Activated CD8-positive, alpha-beta T cell treated with anti-CD3 and anti-CD28 coated beads for 36 hours (primary cell): ENCODE results near the gene OR3A3. TPM values are rescaled to one million over a fixed set of nuclear protein-coding genes. Genes with fewer than 3 reads are reported as not detected.
"Not testable (repeated sequence)": the region's sequence is repeated elsewhere in the genome, so short reads cannot be mapped to it uniquely, and the experiment has no call there.

Experiments used
- ATAC-seq: fragments of 200-7000 bp; cut with Tn5 transposase; one replicate; pipeline ENCODE4 v1.10.0; 2021; ENCODE audit warnings: mild to moderate bottlenecking, moderate library complexity
- CTCF ChIA-PET: fragments of 350-600 bp; sonication (Branson Sonifier 250); formaldehyde crosslinking; loops from one replicate; lab custom pipeline; 2021; ENCODE audit warnings: antibody characterized with exemption; lab: Charles Lee
- POLR2A ChIA-PET: fragments of 350-600 bp; sonication (Branson Sonifier 250); formaldehyde crosslinking; loops from one replicate; lab custom pipeline; 2021; ENCODE audit warnings: antibody characterized with exemption; lab: Charles Lee
- DNase-seq: peaks from one replicate; pipeline ENCODE4 v3.0.0-alpha.2; 2020
- H3K27ac Mint-ChIP-seq: one replicate; pipeline ENCODE4 v1.8.0; 2021; ENCODE audit warnings: mild to moderate bottlenecking, mixed read lengths
- H3K27me3 Mint-ChIP-seq: one replicate; pipeline ENCODE4 v1.8.0; 2021; ENCODE audit warnings: mixed read lengths
- H3K36me3 Mint-ChIP-seq: one replicate; pipeline ENCODE4 v1.8.0; 2021; ENCODE audit warnings: low read depth, mixed read lengths
- H3K4me1 Mint-ChIP-seq: one replicate; pipeline ENCODE4 v1.8.0; 2021; ENCODE audit warnings: low read depth, mixed read lengths
- H3K4me3 Mint-ChIP-seq: one replicate; pipeline ENCODE4 v1.8.0; 2021; ENCODE audit warnings: mild to moderate bottlenecking, moderate library complexity, mixed read lengths
- H3K9me3 Mint-ChIP-seq: one replicate; pipeline ENCODE4 v1.8.0; 2021; ENCODE audit warnings: mixed read lengths
- intact Hi-C: fragments of 100-400 bp; cut with micrococcal nuclease; formaldehyde crosslinking; loops from one replicate; pipeline ENCODE4 v1.10.0; 2022
- total RNA-seq, 2 experiments: library from RNA; stranded (reverse); gene quantifications; one replicate each; pipeline ENCODE4 v1.2.3, GENCODE V29; 2021
- TF ChIP-seq, protein P1 (sequence below): fragments of 200-600 bp; IDR thresholded peaks from one replicate; pipeline ENCODE4 v1.8.0; 2022; ENCODE audit warnings: antibody characterized with exemption, mild to moderate bottlenecking

The OR3A3 gene
- total RNA-seq, 2 experiments from 2014 or later, result not detected

DNA sequence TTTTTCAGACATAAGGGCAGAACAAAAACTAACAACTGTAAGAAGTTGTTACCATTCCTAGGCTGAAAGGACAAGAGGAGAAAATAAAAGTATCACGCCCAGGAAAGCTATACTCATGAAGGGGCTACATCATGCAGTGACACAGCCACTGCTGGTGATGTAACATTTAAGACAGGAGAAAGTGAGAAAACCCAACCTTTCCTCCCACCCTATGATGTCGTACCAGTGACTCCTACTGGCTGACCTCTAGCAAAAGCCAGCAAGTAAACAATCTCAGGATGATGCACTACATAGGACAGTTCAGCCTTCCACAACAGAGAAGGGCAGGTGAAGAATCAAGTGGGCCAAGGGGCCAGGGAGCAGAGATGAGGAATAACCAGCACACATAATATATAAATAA, 36.5 kb downstream of the OR3A3 start:
- TF ChIP-seq, protein P1, sequence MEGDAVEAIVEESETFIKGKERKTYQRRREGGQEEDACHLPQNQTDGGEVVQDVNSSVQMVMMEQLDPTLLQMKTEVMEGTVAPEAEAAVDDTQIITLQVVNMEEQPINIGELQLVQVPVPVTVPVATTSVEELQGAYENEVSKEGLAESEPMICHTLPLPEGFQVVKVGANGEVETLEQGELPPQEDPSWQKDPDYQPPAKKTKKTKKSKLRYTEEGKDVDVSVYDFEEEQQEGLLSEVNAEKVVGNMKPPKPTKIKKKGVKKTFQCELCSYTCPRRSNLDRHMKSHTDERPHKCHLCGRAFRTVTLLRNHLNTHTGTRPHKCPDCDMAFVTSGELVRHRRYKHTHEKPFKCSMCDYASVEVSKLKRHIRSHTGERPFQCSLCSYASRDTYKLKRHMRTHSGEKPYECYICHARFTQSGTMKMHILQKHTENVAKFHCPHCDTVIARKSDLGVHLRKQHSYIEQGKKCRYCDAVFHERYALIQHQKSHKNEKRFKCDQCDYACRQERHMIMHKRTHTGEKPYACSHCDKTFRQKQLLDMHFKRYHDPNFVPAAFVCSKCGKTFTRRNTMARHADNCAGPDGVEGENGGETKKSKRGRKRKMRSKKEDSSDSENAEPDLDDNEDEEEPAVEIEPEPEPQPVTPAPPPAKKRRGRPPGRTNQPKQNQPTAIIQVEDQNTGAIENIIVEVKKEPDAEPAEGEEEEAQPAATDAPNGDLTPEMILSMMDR, result no peak
- CTCF ChIA-PET, result no interaction called here
- no peaks in the 10 kb centered on the region for H3K9me3 Mint-ChIP-seq
- H3K27ac Mint-ChIP-seq, result no peak overlapping the region
- H3K4me1 Mint-ChIP-seq, result no peaks in the 10 kb centered on the region
- POLR2A ChIA-PET, result no interaction called here
- no peak overlapping the region for H3K4me3 Mint-ChIP-seq
- H3K27me3 Mint-ChIP-seq, result peaks cover 9% of the 10 kb centered on the region
- no peaks in the 10 kb centered on the region for H3K36me3 Mint-ChIP-seq
- ATAC-seq, result peak; percentile 45
- peak; percentile 8 for DNase-seq
- intact Hi-C loops, result no loop called here

DNA sequence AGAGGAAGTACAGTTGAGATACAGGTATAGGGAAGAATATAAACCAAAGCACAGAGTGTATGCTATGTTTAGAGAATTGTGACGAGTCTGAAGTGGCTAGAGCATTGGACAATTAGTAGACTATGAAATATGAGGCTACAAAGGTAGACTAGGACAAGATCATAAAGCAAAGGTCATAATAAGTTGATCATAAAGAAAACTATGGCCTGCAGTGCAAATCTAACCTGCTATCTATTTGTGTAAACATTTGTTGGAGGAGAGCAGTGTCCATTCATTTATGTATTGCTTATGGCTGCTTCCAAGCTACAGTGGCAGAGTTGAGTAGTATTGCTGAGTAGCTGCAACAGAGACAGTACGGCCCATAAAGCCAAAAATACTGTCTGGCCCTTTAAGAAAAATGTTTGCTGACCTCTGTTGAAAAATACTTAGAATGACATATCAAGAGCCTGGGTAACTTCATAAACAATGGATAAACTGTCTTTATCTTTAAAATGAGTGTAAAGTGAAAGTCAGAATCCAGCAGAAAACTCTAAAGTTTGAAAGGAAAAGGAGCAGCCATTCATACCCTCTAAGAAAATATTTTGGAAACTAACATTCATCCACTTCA, 37.0 kb downstream of the OR3A3 start:
- H3K36me3 Mint-ChIP-seq, result no peaks in the 10 kb centered on the region
- H3K9me3 Mint-ChIP-seq, result no peaks in the 10 kb centered on the region
- DNase-seq, result no peak
- peaks cover 7% of the 10 kb centered on the region for H3K27me3 Mint-ChIP-seq
- no peak overlapping the region for H3K4me3 Mint-ChIP-seq
- ChIA-PET CTCF (no interaction called here), POLR2A (no interaction called here)
- no peak for ATAC-seq
- intact Hi-C loops, result no loop called here
- no peak overlapping the region for H3K27ac Mint-ChIP-seq
- no peaks in the 10 kb centered on the region for H3K4me1 Mint-ChIP-seq
- TF ChIP-seq, protein P1, result no peak

GRCh38 chr17:3466355-3466754, 55.2 kb downstream of the OR3A3 start:
- H3K4me3 Mint-ChIP-seq, DNase-seq, POLR2A ChIA-PET, H3K27me3 Mint-ChIP-seq, H3K36me3 Mint-ChIP-seq, intact Hi-C loops, H3K27ac Mint-ChIP-seq, H3K9me3 Mint-ChIP-seq, H3K4me1 Mint-ChIP-seq, ATAC-seq: not testable (repeated sequence)
- CTCF ChIA-PET, result interaction anchor here (0.9 kb wide), 1 partner anchor 20 kb away, joined by 3 read pairs; no protein-coding TSS in a partner anchor

DNA sequence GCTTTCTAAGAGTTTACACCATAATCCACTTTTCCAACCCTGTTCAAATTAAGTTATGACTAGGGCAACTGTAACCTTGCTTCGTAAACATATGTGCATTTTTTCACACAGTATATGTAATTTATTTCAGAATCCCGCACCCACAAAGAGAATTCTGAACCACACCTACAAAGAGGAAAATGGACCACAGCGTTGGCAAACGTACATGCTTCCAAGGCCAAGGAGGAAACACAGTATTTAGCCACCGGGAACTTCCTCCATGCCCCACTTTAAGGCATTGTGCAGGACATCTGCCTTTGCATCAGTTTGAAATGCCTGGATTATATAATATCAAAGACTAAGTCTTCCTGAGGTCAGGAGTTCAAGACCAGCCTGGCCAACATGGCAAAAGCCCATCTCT, 58.4 kb downstream of the OR3A3 start:
- intact Hi-C loops, result no loop called here
- Mint-ChIP-seq H3K27me3 (peaks cover 3% of the 10 kb centered on the region), H3K36me3 (no peaks in the 10 kb centered on the region), H3K4me1 (no peaks in the 10 kb centered on the region), H3K4me3 (no peak overlapping the region), H3K27ac (no peak overlapping the region), H3K9me3 (no peaks in the 10 kb centered on the region)
- ChIA-PET CTCF (no interaction called here), POLR2A (no interaction called here)
- DNase-seq (no peak), ATAC-seq (no peak)
- TF ChIP-seq, protein P1, result no peak

DNA sequence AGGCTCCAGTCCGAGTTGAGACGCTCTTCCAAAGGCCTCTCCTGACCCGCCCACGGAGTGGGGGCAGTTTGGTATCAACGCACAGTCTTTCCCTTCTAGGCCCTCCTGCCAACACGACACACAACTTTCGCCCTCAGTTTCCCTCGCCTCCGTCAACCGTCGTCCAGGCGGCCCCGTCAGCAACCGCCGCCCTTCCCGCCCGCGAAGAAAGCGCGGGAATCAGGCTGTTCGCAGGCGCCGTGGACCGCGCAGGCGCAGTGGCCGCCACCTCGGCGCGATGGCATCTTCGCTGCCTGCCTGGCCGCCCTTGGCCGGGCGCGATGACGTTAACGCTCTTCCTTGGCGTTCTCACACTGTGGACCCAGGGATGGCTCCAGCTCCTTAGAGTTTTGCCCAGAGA, 60.4 kb downstream of the OR3A3 start, which contains the start of gene SPATA22:
SPATA22 (minus strand) TSS at position 221 of the 400 bp plus-strand sequence. CDS start 2,494 bp downstream, outside the sequence.
- ATAC-seq (no peak), DNase-seq (no peak)
- CTCF ChIA-PET, result no interaction called here
- Mint-ChIP-seq H3K36me3 (no peaks in the 10 kb centered on the region), H3K27me3 (peaks cover 3% of the 10 kb centered on the region), H3K27ac (no peak within 1 kb of the TSS), H3K9me3 (no peaks in the 10 kb centered on the region), H3K4me1 (peaks cover 3% of the 10 kb centered on the region), H3K4me3 (no peak within 1 kb of the TSS)
- POLR2A ChIA-PET, result no interaction called here
- intact Hi-C loops, result no loop called here
- TF ChIP-seq, protein P1, result no peak
